WERI-Rb-1 (cell line): ENCODE measurements around the gene RGS21.
A peak's percentile ranks its signal among the peaks of the same experiment; 100 is the strongest.

ENCODE experiments used
- DNase-seq: peaks from one replicate; pipeline ENCODE4 v3.0.0-alpha.2; 2020
- H3K27ac ChIP-seq: fragments of 250-450 bp; sonication (Bioruptor Pico); 2 replicates; pipeline ENCODE4 v1.5.1; 2020; ENCODE audit warnings: mild to moderate bottlenecking, moderate library complexity
- H3K27me3 ChIP-seq: fragments of 250-450 bp; sonication (Bioruptor Pico); 2 replicates; pipeline ENCODE4 v1.5.1; 2021; ENCODE audit warnings: mild to moderate bottlenecking, low read depth, moderate library complexity; ENCODE audit not compliant: insufficient read depth, severe bottlenecking
- H3K36me3 ChIP-seq: fragments of 250-450 bp; sonication (Bioruptor Pico); 2 replicates; pipeline ENCODE4 v1.5.1; 2020; ENCODE audit warnings: mild to moderate bottlenecking, moderate library complexity
- H3K4me3 ChIP-seq: 2 replicates; pipeline ENCODE4 v1.5.1; 2011; ENCODE audit warnings: low read depth, mild to moderate bottlenecking, control low read depth, low read length
- H3K9me3 ChIP-seq: fragments of 250-450 bp; sonication (Bioruptor Pico); 2 replicates; pipeline ENCODE4 v1.5.1; 2021; ENCODE audit warnings: mild to moderate bottlenecking, moderate library complexity; ENCODE audit not compliant: severe bottlenecking
- TF ChIP-seq, protein P1 (sequence below): IDR thresholded peaks from 2 replicates; pipeline ENCODE4 v1.5.1; 2011; ENCODE audit warnings: low read depth, mild to moderate bottlenecking, control low read depth, inconsistent platforms, low read length

The RGS21 gene

DNA sequence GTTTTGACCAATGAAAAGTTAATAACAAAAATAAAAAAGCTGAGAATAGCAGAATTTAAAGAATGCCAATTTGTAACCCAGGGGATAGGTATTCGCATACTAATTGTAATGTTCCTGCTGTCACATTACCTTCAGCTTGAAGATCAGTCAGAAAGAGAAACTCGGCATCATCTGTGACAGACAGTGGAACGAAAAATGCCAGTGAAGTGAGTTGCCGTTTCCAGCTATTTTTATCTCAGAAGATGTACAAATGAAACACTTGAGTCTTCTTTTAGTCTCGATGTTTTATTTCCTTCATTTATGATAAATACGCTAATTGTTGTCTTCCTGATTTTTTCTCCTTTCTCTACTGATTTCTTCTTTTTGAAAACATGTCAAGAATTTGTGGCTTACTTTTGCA is 26.1 kb downstream of the RGS21 start:
- Histone ChIP-seq H3K4me3 (no peak overlapping the region), H3K27ac (no peak overlapping the region), H3K9me3 (no peaks in the 10 kb centered on the region), H3K27me3 (no peaks in the 10 kb centered on the region), H3K36me3 (no peaks in the 10 kb centered on the region)
- TF ChIP-seq, protein P1, sequence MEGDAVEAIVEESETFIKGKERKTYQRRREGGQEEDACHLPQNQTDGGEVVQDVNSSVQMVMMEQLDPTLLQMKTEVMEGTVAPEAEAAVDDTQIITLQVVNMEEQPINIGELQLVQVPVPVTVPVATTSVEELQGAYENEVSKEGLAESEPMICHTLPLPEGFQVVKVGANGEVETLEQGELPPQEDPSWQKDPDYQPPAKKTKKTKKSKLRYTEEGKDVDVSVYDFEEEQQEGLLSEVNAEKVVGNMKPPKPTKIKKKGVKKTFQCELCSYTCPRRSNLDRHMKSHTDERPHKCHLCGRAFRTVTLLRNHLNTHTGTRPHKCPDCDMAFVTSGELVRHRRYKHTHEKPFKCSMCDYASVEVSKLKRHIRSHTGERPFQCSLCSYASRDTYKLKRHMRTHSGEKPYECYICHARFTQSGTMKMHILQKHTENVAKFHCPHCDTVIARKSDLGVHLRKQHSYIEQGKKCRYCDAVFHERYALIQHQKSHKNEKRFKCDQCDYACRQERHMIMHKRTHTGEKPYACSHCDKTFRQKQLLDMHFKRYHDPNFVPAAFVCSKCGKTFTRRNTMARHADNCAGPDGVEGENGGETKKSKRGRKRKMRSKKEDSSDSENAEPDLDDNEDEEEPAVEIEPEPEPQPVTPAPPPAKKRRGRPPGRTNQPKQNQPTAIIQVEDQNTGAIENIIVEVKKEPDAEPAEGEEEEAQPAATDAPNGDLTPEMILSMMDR, result no peak
- DNase-seq, result no peak

DNA sequence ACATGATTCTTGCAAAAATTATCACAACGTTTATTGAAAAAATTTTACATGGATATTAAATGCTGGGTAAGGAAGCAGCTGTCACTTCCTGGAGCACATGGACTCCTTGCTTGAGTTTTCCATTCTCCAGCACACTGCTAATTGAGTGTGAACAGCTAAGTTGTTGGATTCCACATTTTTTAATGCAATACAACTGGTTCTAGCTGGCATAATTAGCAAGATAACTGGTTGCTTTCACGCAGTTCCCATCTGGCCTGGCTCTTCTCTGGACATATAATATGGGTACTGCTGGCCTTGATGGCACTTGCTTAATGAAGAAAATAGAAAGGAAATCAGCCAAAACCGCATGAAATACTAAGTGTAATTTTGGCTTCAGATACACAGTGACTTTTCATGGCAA is 26.6 kb downstream of the RGS21 start:
- no peak for DNase-seq
- Histone ChIP-seq H3K27ac (no peak overlapping the region), H3K4me3 (no peak overlapping the region), H3K36me3 (no peaks in the 10 kb centered on the region), H3K27me3 (no peaks in the 10 kb centered on the region), H3K9me3 (no peaks in the 10 kb centered on the region)
- TF ChIP-seq, protein P1, result no peak

DNA sequence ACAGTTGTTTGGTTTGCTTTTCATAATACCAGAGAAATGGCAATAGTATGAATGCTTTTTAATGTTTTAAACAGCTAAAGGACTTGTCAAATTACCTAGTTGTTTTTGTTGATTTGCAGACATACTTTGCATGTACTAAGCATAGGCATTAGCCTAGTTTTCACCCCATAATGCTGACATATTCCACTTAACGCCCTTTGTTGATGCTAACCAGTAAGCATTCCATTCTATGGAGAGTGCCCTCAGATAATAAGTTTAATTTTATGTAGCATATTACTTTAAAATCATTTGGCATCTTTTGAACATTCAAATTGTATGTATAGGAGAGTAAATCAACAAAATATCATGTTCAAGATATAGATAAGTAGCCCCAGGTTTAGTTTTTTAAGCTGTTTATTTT is 32.5 kb downstream of the RGS21 start:
- Histone ChIP-seq H3K9me3 (no peaks in the 10 kb centered on the region), H3K27ac (no peak overlapping the region), H3K4me3 (no peak overlapping the region), H3K36me3 (no peaks in the 10 kb centered on the region), H3K27me3 (no peaks in the 10 kb centered on the region)
- TF ChIP-seq, protein P1, result no peak
- no peak for DNase-seq

DNA sequence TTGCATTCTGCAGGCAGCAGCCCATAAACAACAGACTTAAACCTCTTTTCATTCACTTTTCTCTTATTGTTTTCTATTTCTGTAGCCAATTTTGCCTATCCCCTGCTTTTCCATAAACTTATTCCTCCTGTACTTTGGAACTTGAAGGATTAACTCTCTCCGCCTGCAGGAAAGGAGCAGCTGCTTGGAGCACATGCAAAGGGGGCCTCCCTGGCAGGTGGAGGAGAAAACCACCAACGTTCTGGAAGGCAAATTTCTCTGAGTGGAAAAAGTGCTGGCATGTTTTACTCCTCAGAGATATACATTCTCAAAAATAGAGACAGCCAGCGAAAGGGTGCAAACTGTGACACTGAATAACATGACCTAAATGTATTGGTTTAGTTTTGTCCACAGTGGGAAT is 33.6 kb downstream of the RGS21 start:
- Histone ChIP-seq H3K36me3 (no peaks in the 10 kb centered on the region), H3K9me3 (no peaks in the 10 kb centered on the region), H3K4me3 (no peak overlapping the region), H3K27ac (no peak overlapping the region), H3K27me3 (no peaks in the 10 kb centered on the region)
- TF ChIP-seq, protein P1, result no peak
- DNase-seq, result peak; percentile 16

DNA sequence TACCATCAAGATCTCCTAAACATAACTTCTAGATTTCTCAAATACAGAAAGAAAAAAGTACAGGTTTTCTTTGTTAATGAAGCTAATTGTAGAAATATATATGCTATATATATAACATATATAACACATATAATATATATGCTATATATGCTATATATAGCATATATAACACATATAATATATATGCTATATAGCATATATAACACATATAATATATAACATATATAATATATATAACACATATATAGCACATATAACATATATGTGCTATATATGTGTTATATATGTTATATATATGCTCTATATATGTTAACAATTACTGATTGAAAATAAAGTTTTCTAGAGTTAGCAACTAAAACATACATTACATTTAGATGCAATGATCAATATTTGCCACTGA is 34.8 kb downstream of the RGS21 start:
- Histone ChIP-seq H3K36me3 (no peaks in the 10 kb centered on the region), H3K27me3 (no peaks in the 10 kb centered on the region), H3K27ac (no peak overlapping the region), H3K4me3 (no peak overlapping the region), H3K9me3 (no peaks in the 10 kb centered on the region)
- DNase-seq, result no peak
- TF ChIP-seq, protein P1, result no peak

DNA sequence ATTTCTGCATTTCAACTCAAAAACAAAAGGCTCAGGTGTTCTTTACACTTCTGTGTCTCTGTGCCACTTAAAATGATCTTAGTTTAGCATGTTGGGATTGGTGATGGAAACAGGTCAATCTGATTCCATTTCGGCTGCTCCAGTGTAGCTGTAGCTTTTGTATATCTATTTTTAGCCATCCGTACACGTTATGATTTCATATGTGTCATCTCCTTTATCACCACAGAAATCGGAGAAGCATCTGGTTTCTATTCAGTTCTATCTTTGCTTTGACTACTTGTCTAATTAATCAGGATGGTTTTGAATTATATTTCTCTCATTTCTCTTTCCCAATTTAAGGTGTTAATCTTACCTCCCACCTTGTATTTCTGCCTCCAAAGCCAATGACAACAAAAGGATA is 41.1 kb downstream of the RGS21 start:
- Histone ChIP-seq H3K27me3 (no peaks in the 10 kb centered on the region), H3K36me3 (no peaks in the 10 kb centered on the region), H3K27ac (no peak overlapping the region), H3K9me3 (no peaks in the 10 kb centered on the region), H3K4me3 (no peak overlapping the region)
- TF ChIP-seq, protein P1, result no peak
- no peak for DNase-seq
